ENCODE data around the gene VSIG4.
"Not testable (repeated sequence)": the region's sequence is repeated elsewhere in the genome, so short reads cannot be mapped to it uniquely, and the experiment has no call there.

Gene VSIG4, protein sequence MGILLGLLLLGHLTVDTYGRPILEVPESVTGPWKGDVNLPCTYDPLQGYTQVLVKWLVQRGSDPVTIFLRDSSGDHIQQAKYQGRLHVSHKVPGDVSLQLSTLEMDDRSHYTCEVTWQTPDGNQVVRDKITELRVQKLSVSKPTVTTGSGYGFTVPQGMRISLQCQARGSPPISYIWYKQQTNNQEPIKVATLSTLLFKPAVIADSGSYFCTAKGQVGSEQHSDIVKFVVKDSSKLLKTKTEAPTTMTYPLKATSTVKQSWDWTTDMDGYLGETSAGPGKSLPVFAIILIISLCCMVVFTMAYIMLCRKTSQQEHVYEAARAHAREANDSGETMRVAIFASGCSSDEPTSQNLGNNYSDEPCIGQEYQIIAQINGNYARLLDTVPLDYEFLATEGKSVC

DNA sequence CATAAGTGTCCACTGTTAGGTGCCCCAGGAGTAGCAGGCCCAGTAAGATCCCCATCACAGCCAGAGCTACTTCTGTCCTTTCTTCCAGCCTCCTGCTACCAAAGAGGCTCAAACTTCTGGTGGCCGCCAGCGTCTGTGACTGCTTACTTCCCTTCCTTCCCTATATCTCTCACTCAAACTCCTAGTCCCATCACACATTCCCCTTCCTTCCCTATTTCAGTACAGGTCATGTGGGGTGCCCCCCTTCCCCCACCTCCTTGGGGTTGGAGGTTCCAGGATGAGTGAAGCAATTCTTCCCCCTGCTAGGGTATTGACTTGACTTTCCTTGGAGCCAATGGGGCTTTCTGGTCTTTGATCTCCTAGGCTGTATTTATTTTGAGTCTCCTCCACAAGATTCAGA lies at the start of gene VSIG4:
Gene VSIG4, minus strand, starts transcription at position 137 of the 400 bp plus-strand sequence. Its CDS starts 82 bp downstream, at position 55.
- no peak for DNase-seq

DNA sequence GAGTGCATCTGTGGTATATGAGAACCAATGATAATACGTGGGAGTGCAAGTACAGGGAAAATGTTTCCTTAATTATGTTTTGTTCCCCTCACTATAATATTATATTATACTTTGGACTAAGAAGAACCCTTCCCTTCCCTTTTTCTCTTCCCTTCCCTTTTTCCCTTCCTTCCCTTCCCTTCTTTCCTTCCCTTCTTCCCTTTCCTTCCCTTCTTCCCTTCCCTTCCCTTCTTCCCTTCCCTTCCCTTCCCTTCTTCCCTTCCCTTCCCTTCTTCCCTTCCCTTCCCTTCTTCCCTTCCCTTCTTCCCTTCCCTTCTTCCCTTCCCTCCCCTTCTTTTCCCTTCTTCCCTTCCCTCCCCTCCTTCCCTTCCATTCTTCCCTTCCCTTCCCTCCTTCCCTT lies 36.9 kb upstream of the VSIG4 start:
- no peak for DNase-seq

- no peak for DNase-seq
Measured at GRCh38 chrX:66074920-66075879, 35.3 kb upstream of the VSIG4 start.

DNA sequence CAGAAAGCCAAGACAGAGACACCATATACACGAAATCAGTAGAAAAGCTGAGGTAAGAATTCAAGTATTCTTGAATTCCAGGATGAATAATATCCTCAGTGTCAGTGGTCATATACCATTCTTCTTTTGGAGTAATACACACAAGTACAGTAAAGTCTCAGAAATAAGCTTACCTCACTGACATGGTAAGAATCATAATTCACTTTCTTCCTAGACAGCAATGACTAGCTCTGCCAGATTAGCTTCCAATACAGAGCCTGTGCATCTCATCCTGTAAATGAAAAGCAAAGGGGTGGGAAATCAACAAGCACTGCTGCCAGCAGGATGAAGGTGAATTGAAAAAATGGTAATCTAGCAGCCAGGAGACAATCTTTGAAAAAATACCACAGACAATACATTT lies 31.2 kb upstream of the VSIG4 start:
- no peak for DNase-seq

GRCh38 chrX:66064261-66064660 lies 24.4 kb upstream of the VSIG4 start:
- no peak for DNase-seq

DNA sequence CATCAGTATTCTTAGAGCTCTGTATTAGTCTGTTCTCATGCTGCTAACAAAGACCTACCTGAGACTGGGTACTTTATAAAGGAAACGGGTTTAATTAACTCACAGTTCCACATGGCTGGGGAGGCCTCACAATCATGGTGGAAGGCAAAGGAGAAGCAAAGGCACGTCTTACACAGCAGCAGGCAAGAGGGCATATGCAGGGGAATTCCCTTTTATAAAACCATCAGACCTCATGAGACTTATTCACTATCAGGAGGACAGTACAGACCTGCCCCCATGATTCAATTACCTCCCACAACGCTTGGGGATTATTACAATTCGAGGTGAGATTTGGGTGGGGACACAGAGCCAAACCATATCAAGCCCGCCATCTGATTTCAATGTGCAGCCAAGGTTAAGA lies 17.1 kb upstream of the VSIG4 start:
- DNase-seq, result not testable (repeated sequence)

GRCh38 chrX:66054978-66055377 lies 15.1 kb upstream of the VSIG4 start:
- DNase-seq, result no peak

DNA sequence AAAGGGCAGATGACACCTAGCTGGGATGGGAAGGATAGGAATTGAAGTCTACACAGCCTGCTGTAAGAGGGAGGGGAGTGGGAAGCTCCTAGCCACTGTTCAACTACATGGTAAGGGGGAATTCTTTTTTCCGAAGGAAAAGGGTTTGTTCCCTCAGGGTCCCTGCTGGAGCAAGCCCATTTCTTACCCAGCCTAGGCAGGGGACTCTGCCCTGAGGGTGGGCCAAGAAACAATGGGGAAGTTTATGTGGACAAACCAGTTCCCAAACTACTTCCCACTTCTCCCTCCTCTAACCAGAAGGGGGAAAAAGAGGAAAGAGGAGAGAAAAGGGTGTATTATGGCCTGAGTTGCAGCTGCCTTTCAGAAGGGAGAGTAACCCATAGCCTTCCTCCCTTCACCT lies 13.5 kb upstream of the VSIG4 start:
- DNase-seq, result no peak

GRCh38 chrX:66051980-66052379 lies 12.1 kb upstream of the VSIG4 start:
- no peak for DNase-seq

DNA sequence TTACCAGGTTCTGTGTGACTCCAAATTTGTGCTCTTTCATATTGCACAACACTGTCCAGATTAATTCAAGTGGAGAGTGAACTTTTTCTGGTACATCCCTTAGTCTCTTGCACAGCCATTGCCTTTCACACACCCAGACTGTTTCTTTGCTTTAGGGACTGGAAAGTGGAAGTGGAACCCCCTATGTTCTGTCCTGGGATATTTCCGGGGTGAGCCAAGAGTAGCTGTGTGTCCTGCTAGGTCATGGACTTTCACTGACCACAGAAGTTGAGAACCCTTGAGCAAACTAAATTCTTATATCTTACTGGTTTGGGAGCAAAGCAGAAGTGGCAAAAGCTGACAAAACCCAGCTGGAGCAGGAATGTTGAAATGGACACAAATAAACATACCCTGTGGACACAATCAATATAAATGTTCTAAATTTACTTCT lies 10.3 kb upstream of the VSIG4 start:
- DNase-seq, result no peak

DNA sequence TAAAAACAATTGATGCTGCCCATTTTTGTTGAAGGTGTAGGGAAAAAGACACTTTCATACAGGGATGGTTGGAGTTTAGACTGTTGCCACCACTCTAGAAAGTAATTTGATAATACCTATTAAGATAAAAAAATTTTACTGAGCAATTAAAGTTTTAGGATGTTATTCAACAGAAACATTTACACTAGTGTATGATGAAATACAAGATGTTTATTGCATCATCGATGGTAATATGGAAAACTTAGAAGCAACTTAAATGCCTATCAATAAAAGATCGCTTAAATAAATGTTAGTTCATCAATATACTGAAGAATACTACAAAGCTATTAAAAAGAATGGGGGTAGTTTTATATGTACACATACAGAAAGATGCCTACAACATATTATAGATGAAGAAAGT lies 9.2 kb upstream of the VSIG4 start:
- no peak for DNase-seq

DNA sequence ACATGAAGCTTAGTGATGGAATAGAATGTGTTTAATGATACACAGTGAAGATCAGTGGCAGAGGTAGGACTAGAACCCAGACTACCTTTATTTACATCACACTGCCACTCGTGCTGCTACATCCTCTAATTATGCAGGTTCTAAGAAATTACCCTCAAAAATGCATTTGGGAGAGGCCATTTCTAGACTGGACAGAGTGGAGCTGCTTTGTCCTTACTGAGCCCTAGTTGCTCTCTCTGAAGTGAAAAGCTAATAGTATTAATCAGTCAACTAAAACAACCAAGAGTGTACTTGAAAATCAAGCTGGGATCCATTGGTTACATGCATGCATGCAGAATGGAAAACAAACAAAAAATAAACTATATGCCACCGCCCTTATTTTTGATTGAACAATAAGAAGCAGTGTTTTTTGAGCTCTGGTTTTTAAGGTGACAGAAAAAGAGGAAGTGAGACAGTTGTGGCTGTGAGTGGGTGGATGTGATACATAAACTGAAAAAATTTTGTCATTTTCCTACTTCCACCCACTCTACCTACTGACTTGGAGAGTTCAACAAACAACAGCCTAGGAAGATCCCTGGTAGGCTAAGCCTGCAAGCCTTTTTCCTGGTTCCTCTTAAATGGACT lies 6.8 kb upstream of the VSIG4 start:
- no peak for DNase-seq

DNA sequence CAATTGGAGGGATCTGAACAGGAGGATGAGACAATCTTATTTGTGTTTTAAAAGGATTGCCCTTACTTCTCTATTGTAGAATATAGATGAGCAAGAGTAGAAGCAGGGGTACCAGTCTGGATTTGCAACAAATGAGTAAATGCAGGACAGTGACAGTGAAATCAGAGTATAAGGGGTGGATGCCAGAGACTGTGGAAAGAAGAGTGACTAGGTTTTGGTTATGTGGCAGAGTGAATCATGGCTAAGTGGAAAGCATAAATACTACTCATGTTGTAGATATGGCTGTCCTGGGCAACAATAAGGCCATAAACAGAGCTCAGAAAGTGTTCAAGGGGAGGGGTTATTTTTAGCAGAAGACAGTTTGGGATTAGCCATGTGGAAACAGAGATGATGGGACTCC lies 6.0 kb upstream of the VSIG4 start:
- no peak for DNase-seq

DNA sequence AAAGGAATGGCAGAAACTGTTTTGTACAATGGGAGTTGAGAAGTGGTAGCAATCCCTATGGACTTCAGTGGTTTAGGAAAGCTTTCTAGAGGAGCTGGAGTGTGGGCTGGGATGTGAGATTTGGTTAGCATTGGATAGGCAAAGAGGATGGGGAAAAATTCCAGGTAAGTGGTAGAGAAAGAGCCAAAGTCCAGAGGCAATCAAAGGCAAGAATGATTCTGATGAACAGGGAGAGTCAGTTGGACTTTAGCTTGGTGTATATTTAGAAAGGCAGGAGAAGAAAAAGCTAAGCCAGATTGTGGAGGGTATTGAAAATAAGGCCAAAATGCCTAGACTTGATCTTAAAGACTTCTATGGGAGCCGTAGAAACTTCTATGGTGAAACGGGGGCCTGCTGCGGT lies 3.7 kb upstream of the VSIG4 start:
- DNase-seq, result no peak

DNA sequence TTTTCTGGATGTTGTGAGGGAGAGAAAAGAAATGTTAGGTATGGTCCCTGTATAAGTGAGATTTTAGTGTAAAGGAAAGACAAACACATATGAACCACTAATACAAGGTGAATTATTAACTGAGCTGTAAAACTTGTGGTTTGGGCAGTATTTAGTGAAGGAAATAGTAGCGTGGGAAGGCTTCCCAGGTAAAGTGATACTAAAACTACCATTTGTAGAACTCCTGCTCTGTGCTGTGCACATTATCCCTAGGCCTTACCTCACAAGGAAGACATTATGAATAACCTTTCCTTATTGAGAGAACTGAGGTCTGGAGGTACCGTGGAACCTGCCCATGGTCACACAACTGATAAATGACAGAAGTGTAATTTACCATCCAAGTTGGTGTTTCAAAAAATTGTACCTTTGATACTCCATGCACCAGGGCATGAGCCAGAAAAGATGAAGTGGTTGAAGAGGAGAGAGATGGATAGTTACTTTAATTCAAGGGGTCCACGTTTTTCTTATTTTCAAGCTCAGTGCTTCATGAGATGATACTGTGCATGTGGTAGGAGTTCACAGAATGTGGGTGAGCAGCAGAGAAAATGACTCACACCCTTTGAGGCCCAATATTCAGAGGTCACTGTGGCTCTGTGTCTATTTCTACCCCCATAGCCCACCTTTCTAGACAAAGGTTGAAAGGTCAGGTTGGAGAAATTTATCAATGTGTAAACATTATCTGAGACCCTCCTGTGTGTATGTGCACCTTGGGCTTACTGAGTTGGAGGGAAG lies 2.6 kb upstream of the VSIG4 start:
- DNase-seq, result no peak

GRCh38 chrX:66038115-66038514 lies 1.8 kb downstream of the VSIG4 start:
- DNase-seq, result no peak

DNA sequence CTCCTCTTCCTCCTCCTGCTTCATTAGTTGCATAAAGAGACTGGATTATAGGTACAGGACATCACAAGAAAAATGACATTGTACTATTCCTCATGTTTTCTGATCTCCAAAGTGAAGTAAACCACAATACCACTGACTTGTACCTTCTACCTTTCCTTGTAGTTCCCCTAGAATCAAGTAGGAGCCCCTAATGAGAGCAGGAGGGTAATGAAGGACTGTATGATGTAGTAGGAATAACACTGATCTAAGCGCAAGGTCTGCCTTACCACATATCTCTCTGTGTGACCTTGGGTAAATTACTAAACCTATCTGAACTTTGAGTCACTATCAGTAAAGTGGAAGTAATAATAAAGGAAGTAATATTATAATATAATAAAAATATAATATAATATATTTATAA lies 3.6 kb downstream of the VSIG4 start:
- DNase-seq, result no peak

GRCh38 chrX:66035667-66036066 lies 4.2 kb downstream of the VSIG4 start:
- no peak for DNase-seq

GRCh38 chrX:66030505-66031317 lies 9.2 kb downstream of the VSIG4 start:
- DNase-seq, result no peak

DNA sequence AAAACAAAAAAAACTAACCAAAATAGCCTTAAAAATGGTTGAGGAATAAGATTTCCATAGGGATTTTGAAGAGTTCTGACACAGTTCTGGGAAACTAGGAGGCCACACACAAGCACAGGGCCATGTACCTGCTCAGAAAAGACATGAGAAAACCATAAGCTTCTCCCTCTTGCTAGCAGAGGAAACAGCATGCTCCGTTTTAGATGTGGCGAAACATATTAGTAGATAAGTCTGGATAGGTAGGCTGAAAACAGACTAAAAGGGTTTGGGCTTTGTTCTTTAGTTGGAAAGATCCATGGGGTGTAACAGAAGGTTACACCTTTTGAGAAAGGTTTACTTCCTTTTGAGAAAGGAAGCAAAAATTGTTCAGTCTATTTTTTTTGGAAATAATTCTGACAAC lies 10.9 kb downstream of the VSIG4 start:
- no peak for DNase-seq

GRCh38 chrX:66024570-66024969 lies 15.3 kb downstream of the VSIG4 start:
- no peak for DNase-seq

DNA sequence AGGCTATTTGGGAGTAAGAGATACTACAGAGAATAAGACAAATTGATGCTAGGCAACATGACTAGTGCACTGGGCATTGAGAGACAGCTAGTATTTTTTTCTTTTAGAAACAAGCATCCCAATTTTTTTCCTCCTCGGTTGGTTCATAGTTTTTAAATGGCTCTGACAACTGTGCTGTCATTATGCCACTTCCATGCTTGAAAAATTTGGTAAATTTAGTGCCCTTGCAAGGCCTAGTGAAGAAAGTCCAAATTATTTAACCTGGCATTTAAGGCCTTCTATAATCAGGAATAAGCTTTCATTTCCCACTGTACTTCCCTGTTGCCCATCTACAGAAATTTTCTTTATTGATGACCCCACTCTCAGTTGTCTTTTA lies 15.8 kb downstream of the VSIG4 start:
- no peak for DNase-seq

All from DMS79 (cell line).